ENCODE data around the gene PGC. TPM values are rescaled to one million over a fixed set of nuclear protein-coding genes. Genes with fewer than 3 reads are reported as not detected.
A peak's percentile ranks its signal among the peaks of the same experiment; 100 is the strongest.

PGC gene
- total and polyA plus RNA-seq, 9 of the 15 experiments (the other 6 are each of a cell fraction or from before 2014, with no cell fraction given): 0.17 to 0.40 TPM; not detected in 7

GRCh38 chr6:41779788-41780550 is 32.8 kb upstream of the PGC start, which contains the start of gene FRS3 (continued):
- TF ChIP-seq PHF8 (IDR thresholded peaks at IDR 0.05; ENCODE audit: borderline replicate concordance, low read length) (peak; percentile 45; the same call in 1 of the 2 replicates), EWSR1 (IDR thresholded peaks at IDR 0.05; ENCODE audit: borderline replicate concordance, low read depth, partially characterized antibody) (no peak), MECOM (CRISPR knock-in tag; IDR thresholded peaks at IDR 0.05) (no peak), ZNF197 (CRISPR knock-in tag; IDR thresholded peaks at IDR 0.05; ENCODE audit: low read depth) (peak; percentile 69; the same call in 1 of the 2 replicates), NRF1 (conservative IDR thresholded peaks at IDR 0.05 in 1 of 2, IDR thresholded peaks at IDR 0.05 in 1 of 2) (peak; percentile 72 to 79), RBFOX2 (IDR thresholded peaks at IDR 0.05; ENCODE audit: low read depth, low read length) (peak; percentile 54), CHD4 (IDR thresholded peaks at IDR 0.05; ENCODE audit: insufficient read depth, insufficient replicate concordance, low read depth, low read length, poor library complexity, severe bottlenecking) (peak; percentile 2), NFIC (IDR thresholded peaks at IDR 0.05) (peak; percentile 26; the same call in 1 of the 2 replicates), KAT7 (CRISPR knock-in tag; IDR thresholded peaks at IDR 0.05; ENCODE audit: borderline replicate concordance) (peak; percentile 72; the same call in 1 of the 2 replicates), CREB3L1 (IDR thresholded peaks at IDR 0.05; ENCODE audit: borderline replicate concordance, low read depth) (peak; percentile 57; the same call in 1 of the 2 replicates), TCF7 (IDR thresholded peaks at IDR 0.05; ENCODE audit: borderline replicate concordance) (peak; percentile 74), KLF16 (IDR thresholded peaks at IDR 0.05) (0 out of 2 replicates have a peak, but pooled peaks have one; percentile 12), NCOA2 (IDR thresholded peaks at IDR 0.05; ENCODE audit: partially characterized antibody in 2 of 2) (no peak), SRF (CRISPR knock-in tag; IDR thresholded peaks at IDR 0.05) (peak in 1 of 2 experiments; percentile 68; a peak in 1 of 4 replicates), SIN3B (IDR thresholded peaks at IDR 0.05; ENCODE audit: low read depth) (peak; percentile 83), CXXC5 (CRISPR knock-in tag; IDR thresholded peaks at IDR 0.05) (peak; percentile 92), LEF1 (IDR thresholded peaks at IDR 0.05) (0 out of 2 replicates have a peak, but pooled peaks have one; percentile 11), GATAD2A (IDR thresholded peaks at IDR 0.05) (peak; percentile 46; the same call in 1 of the 2 replicates), FIP1L1 (IDR thresholded peaks at IDR 0.05; ENCODE audit: low read depth, low read length, poor library complexity, severe bottlenecking) (peak; percentile 90), SAFB2 (IDR thresholded peaks at IDR 0.05; ENCODE audit: borderline replicate concordance, low read depth, low read length, severe bottlenecking) (no peak), SIN3A (IDR thresholded peaks at IDR 0.05; ENCODE audit: borderline replicate concordance in 2 of 2, control insufficient read depth in 1 of 2, low read depth in 2 of 2, low read length in 2 of 2) (peak in 1 of 2 experiments; percentile 79; a peak in 2 of 4 replicates), ZNF41 (CRISPR knock-in tag; conservative IDR thresholded peaks at IDR 0.05) (no peak)
- TF ChIP-seq, protein P1, sequence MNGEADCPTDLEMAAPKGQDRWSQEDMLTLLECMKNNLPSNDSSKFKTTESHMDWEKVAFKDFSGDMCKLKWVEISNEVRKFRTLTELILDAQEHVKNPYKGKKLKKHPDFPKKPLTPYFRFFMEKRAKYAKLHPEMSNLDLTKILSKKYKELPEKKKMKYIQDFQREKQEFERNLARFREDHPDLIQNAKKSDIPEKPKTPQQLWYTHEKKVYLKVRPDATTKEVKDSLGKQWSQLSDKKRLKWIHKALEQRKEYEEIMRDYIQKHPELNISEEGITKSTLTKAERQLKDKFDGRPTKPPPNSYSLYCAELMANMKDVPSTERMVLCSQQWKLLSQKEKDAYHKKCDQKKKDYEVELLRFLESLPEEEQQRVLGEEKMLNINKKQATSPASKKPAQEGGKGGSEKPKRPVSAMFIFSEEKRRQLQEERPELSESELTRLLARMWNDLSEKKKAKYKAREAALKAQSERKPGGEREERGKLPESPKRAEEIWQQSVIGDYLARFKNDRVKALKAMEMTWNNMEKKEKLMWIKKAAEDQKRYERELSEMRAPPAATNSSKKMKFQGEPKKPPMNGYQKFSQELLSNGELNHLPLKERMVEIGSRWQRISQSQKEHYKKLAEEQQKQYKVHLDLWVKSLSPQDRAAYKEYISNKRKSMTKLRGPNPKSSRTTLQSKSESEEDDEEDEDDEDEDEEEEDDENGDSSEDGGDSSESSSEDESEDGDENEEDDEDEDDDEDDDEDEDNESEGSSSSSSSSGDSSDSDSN (IDR thresholded peaks at IDR 0.05; ENCODE audit: borderline replicate concordance in 1 of 2, low read depth in 2 of 2, low read length in 2 of 2): 0 out of 4 replicates have a peak, but pooled peaks of 1 of the 2 experiments have one; percentile 19
